GM21423 (cell line): ENCODE results near the gene GOLPH3.
"Not testable (repeated sequence)": the region's sequence is repeated elsewhere in the genome, so short reads cannot be mapped to it uniquely, and the experiment has no call there.

Experiments
- ATAC-seq: cut with Tn5 transposase; IDR thresholded peaks from one replicate; pipeline ENCODE4 v1.9.1; 2021; ENCODE audit warnings: mild to moderate bottlenecking, moderate library complexity; ENCODE audit not compliant: unreplicated experiment

GOLPH3 gene

GRCh38 chr5:32172186-32172911 lies 1.8 kb downstream of the GOLPH3 start:
- not testable (repeated sequence) for ATAC-seq

- ATAC-seq, result no peak
Observed at GRCh38 chr5:32170303-32171151, 3.6 kb downstream of the GOLPH3 start.

- no peak for ATAC-seq
Observed at GRCh38 chr5:32168460-32169033, 5.6 kb downstream of the GOLPH3 start.

- ATAC-seq, result no peak
Observed at GRCh38 chr5:32165597-32165996, 8.5 kb downstream of the GOLPH3 start.

- no peak for ATAC-seq
Observed at GRCh38 chr5:32163785-32164184, 10.3 kb downstream of the GOLPH3 start.

GRCh38 chr5:32163053-32163452 lies 11.1 kb downstream of the GOLPH3 start:
- no peak for ATAC-seq

GRCh38 chr5:32160228-32160627 lies 13.9 kb downstream of the GOLPH3 start:
- ATAC-seq, result no peak

- no peak for ATAC-seq
Observed at GRCh38 chr5:32159328-32160072, 14.6 kb downstream of the GOLPH3 start.

GRCh38 chr5:32158679-32158975 lies 15.5 kb downstream of the GOLPH3 start:
- ATAC-seq, result no peak

- ATAC-seq, result no peak
Observed at GRCh38 chr5:32157078-32157477, 17.0 kb downstream of the GOLPH3 start.

GRCh38 chr5:32156635-32157034 lies 17.5 kb downstream of the GOLPH3 start:
- ATAC-seq, result no peak

GRCh38 chr5:32155211-32155610 lies 18.9 kb downstream of the GOLPH3 start:
- no peak for ATAC-seq

GRCh38 chr5:32153723-32154122 lies 20.4 kb downstream of the GOLPH3 start:
- ATAC-seq, result no peak

- ATAC-seq, result no peak
Observed at GRCh38 chr5:32151198-32151597, 22.9 kb downstream of the GOLPH3 start.

- ATAC-seq, result no peak
Observed at GRCh38 chr5:32150366-32150765, 23.8 kb downstream of the GOLPH3 start.

GRCh38 chr5:32147959-32148358 lies 26.2 kb downstream of the GOLPH3 start:
- ATAC-seq, result no peak

GRCh38 chr5:32147236-32147635 lies 26.9 kb downstream of the GOLPH3 start:
- ATAC-seq, result no peak

GRCh38 chr5:32145378-32145777 lies 28.7 kb downstream of the GOLPH3 start:
- no peak for ATAC-seq

GRCh38 chr5:32144378-32145207 lies 29.5 kb downstream of the GOLPH3 start:
- no peak for ATAC-seq

- ATAC-seq, result no peak
Observed at GRCh38 chr5:32143617-32144377, 30.3 kb downstream of the GOLPH3 start.
